ENCODE measurements around the gene CACNA1D.

The CACNA1D gene

DNA sequence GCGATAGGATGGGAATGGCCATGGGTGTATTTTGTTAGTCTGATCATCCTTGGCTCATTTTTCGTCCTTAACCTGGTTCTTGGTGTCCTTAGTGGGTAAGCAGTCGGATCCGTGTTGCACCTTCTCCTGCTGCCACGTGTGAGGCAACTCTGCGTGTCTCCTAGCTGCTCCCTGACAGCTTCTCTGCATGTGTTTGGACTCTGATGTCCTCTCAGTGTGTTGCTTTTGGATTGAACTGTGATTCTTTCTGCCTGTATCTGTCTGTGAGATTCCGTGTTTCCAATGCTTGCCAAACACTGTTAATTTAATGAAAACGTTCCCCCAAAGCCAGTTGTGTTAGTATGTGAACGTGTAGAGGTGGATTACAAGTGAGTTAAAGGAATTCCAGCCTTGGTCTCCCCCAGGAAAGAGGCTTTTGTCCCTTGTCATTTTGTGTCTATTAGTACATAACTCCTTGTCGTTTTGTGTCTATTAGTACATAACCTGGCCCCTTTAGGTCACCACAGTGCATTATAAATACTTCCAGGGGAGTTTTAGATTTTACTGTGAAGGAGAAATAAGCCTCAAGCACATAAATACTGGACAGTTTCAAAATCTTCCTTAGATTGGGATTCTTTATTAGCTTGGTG is 179.4 kb downstream of the CACNA1D start:
- no peak for DNase-seq (ENCODE audit: low read depth, low spot score)
- H3K27ac ChIP-seq: no peak overlapping the region

DNA sequence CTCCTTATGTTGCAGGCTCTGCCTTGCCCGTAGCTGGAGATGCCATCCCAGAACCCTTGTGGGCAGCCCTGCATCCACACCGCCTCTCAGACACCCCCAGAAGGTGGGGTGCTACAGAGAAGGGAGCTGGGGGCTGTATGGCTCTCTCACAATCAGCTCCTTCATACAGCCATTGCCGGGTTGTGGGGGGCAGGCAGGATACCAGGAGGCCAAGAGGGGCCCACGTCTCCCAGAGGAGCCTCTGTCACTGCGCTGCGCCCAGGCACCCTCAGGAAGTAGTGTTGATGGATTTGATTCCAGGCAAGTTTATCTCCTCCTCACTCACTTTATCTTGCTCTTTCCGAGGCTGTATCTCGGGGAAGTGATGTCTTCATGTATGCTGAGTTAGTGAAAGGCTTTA is 180.2 kb downstream of the CACNA1D start:
- H3K27ac ChIP-seq: no peak overlapping the region
- DNase-seq (ENCODE audit: low read depth, low spot score): no peak

DNA sequence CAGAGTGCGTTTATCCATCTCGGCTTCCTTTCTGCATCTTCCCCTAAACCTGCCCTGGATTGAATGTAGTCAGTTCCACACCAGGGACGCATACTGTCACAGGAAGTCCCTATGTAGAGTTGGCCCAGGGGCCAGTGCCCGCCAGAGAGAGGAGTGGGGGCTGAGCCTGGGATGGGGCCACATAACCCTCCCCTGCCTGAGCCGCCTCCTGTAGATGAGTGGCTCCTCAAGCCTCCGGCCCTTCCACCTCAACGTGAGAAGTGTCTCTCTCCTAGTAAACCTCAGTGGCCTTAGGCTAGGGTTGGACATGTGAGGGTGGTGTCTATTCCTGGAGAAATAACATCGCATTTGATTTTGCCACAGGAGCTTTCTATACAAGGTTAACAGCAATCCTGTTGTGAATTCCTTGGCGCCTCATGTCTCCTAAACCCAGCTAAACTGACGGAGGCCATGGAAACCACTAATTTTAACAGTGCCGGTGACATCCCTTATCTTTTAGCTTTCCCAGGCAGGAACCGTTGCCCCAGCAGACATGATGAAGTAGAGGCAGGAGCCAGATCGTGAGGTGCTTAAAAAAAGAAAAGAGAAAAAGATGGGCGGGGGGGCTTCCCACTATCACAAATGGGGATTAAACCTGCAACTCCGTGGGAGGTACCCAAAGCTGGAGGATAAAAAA is 180.7 kb downstream of the CACNA1D start:
- no peak overlapping the region for H3K27ac ChIP-seq
- DNase-seq (ENCODE audit: low read depth, low spot score): no peak

DNA sequence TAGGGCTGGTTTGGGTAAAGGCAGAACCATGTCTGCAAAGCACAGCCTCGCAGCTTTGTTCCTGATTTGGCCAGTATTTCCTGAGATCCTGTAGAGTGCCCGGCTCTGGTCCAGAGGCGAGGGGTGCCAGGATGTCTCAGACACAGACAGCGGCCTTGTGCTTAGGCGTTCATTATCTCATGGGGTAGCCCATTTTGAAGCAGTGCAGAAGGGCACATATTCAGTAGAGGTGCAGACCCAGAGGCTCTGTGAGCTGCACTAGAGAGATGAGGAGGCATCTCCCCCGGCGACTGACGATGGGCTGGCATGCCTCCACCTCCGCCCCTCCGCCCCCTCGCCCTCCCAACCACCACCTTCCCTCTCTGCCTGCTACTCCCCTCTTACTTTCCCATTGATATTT is 181.5 kb downstream of the CACNA1D start:
- DNase-seq (ENCODE audit: low read depth, low spot score): no peak
- no peak overlapping the region for H3K27ac ChIP-seq

DNA sequence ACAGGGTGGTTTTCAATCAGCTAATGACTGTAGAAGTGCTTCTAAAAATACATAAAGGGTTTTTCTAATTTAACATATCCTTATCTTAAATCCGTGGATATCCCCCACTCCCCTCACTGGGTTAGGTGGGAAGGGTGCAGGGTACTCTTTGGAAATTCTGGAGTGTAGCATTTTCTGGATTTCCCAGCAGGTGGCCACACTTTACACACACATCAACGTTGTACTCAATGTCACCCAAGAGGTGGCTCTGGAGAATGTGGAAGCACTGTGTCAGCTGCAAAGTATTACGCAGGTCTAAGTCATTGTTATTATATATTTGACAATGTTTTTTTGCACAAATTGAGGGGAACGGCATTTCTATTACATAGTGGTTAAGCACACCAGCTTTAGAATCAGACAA is 183.0 kb downstream of the CACNA1D start:
- no peak for DNase-seq (ENCODE audit: low read depth, low spot score)
- no peak overlapping the region for H3K27ac ChIP-seq

DNA sequence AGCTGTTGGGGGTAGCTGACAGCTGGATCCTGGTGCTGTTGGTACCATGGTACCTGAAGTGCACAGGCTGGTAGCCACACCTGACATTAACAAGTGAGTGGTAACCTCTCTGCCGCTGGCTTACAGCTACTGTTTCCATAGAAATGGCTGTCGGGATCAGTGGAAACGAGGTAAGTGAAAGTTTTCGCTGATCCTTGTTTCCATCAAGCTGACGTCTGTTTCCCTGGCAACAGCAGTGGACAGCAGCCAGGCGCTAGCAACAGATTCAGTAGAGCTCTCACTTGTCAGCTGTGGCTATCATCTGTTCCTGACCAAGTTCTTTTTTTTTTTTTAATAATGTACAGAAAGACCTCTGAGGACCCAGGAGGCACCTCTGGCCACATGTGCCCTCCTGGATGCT is 185.6 kb downstream of the CACNA1D start:
- H3K27ac ChIP-seq: no peak overlapping the region
- DNase-seq (ENCODE audit: low read depth, low spot score): no peak

DNA sequence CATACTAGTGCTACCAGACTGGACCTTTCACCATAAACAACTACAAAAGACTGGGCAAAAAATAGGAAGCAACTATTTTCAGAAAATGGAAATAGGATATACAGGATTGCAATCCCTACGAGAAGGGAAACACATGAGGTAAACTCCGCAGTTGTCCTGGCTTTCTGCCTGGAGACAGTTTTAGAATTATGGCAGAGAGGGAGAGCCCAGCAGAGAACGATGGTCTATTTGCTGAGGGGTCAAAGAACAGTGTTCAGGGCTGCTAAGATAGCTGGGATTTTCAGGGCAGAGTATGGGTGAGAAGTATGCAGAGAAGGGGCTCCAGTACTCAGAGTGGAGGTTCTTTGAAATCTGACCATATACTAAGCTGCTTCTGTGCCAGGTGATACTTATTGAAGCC is 188.4 kb downstream of the CACNA1D start:
- DNase-seq (ENCODE audit: low read depth, low spot score): no peak
- H3K27ac ChIP-seq: no peak overlapping the region

DNA sequence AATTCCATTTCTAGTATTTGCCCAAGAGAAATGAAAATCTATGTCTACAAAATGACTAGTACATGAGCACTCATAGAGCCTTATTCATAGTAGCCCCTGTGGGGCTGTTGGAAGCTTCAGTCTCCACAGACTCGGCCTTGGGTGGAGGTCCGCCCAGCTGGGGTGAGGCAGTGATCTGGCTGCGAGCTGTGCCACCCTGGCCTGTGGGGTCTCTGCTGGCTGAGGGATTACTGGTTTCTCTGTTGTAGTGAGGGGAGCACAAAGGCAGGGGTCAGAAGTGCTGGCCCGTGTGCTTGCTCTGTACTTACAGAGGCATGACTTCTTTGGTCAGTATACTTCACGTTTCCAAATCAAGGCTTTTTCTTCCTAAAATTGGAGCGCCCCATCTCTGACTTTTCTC is 193.7 kb downstream of the CACNA1D start:
- no peak for DNase-seq (ENCODE audit: low read depth, low spot score)
- H3K27ac ChIP-seq: no peak overlapping the region

DNA sequence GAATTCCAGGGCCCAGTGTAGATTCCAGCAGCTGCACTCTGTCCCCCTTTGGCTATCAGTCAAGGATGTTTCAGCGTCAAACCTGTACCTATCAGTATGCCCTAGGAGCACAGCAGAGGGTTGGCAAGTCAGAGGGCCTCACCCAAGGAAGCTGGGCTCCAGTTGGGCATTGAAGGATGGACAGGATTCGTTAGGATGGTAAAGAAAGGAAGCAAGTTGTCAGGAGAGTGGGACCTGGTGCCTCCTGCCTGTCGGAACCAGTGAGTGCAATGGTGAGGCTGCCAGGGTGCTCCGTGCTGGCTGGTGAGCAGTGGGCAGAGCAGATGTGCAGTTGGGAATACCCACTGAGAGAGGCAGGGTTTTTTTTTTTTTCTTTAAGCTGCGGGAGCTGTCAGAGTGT is 194.6 kb downstream of the CACNA1D start:
- DNase-seq (ENCODE audit: low read depth, low spot score): no peak
- no peak overlapping the region for H3K27ac ChIP-seq

DNA sequence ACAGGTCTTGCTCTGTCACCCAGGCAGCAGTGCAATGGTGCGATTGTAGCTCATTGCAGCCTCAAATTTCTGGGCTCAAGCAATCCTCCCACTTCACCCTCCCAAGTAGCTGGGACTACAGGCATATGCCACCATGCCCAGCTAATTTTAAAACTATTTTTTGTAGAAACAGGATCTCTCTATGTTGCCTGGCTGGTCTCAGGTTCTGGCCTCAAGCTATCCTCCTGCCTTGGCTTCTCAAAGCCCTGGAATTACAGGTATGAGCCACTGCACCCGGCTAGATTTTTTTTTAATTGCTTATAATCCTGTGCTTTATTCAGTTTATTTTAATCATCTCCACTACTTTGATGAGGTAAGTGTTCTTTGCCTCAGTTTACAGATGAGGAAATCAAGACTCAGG is 195.3 kb downstream of the CACNA1D start:
- DNase-seq (ENCODE audit: low read depth, low spot score): no peak

DNA sequence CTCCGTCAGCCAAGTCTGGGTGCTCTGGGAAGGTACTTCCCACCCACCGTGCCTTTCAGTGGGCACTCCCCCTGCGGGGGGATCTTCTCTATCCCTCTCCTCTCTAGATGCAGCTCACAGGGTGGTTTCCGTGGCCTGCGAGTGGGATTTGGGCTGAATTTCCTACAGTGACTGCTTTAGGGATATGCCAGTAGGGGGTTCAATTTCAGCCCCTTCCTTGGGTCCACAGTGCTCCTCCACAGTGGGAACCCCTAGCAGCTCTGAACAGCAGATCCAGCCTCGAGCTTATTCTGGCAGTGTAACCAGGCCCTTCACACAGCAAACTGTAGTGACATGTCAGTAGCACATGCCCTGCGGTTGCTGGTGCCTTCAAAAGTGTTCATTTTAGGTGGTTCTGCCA is 196.1 kb downstream of the CACNA1D start:
- no peak overlapping the region for H3K27ac ChIP-seq
- DNase-seq (ENCODE audit: low read depth, low spot score): no peak

More for the DNA sequence above, 195.3 kb downstream of the CACNA1D start:
- no peak overlapping the region for H3K27ac ChIP-seq

DNA sequence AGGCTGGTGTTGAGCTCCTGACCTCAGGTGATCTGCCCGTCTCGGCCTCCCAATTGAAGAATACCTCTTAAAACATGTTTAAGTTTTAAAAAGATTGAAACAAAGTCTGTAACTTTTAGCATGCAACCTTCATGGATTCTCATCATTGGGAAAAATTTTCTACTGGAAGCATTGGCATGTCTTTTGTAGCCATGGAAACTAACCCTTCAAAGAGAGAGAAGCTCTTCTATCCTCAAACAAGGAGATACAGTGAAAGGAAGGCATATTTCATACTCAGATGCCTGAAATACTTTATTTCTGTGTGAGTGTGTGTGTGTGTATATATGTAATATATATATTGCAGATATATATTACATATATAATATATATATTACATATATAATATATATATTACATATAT is 196.9 kb downstream of the CACNA1D start:
- DNase-seq (ENCODE audit: low read depth, low spot score): no peak
- H3K27ac ChIP-seq: no peak overlapping the region

DNA sequence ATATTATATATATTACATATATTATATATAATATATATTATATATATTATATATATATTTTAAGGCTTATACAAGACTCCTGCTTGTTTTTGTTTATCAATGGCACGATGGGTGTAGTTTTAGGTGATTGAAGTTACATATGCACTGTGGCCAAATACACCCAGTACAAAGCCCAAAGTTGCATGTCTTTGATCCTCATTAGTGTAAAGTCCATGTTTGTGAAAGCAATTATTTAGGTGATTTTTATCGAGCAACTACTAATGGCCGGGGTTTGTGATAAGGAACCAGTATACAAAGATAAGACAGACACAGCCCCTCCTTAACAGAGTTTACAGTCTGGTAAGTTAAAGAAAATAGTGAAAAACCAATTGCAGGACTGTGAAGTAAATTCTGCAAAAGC is 197.5 kb downstream of the CACNA1D start:
- DNase-seq (ENCODE audit: low read depth, low spot score): no peak
- H3K27ac ChIP-seq: no peak overlapping the region

DNA sequence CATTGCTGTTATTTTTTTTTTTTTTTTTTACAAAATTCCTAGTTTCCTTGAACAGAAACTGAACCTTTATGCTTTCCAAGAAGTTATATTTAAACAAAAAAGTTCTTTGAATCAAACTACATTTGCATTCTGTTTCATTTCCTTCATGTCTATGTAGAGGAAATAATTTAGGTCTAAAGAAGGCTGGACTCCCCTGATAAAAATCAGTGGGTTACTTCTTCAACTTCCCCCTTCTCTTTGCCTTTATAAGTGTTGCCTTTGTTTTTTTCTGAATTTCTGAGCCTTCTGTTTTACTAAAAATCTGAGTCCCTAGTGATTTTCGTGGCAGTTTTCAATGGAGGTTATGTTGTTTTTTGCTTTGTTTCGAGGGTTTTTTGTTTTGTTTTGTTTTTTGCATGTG is 199.0 kb downstream of the CACNA1D start:
- H3K27ac ChIP-seq: no peak overlapping the region
- DNase-seq (ENCODE audit: low read depth, low spot score): no peak

DNA sequence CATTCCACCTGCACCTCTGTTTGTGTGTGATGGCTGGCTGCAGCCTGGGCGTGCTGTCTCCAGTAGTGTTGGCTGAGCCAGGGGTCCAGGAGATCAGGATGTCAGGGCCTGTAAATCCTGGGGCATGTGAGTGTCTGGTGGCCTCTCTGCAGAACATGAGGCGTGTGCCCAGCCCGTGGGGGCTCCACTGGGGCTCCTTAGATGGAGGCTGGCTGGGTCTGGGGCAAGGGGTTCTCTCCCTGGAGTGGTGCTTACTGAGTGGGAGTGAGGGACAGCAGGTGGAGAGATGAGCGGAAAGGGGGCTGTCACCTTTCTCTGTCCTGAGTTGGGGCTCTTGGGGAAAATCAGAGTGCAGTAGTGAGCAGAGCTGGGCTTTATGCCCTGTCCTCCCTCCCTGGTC is 199.6 kb downstream of the CACNA1D start:
- no peak for DNase-seq (ENCODE audit: low read depth, low spot score)
- no peak overlapping the region for H3K27ac ChIP-seq

DNA sequence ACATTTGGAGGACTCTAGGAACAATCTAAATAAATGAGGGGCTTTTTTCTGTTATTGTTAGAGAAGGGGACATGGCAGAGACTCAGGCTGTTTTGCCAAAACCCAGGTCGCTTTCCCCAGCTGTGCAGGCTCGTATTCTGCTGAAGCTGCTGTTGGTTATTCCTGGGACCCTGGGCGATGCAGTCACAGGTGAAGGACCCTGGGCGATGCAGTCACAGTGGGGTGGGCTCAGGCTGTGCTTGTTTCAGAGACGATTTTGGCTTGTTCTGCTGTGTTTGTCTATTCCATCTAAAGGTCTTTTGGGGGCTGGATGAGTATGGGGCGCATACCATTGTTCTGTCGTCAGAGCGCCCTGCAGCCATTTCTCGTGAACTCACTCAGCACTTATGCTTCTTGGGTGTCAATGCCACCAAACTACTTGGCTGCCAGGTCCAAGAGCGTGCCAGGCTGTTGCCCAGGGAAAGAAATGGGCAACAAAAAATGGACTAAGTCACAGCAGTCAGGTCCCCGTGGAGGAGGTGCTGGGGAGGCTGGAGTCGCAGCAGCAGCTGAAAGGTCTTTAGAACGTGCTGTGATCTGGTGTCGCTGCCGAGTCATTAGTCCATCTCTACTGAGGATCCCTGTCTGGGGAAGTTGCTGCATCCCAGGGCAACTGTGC is 200.4 kb downstream of the CACNA1D start:
- H3K27ac ChIP-seq: no peak overlapping the region
- DNase-seq (ENCODE audit: low read depth, low spot score): no peak

DNA sequence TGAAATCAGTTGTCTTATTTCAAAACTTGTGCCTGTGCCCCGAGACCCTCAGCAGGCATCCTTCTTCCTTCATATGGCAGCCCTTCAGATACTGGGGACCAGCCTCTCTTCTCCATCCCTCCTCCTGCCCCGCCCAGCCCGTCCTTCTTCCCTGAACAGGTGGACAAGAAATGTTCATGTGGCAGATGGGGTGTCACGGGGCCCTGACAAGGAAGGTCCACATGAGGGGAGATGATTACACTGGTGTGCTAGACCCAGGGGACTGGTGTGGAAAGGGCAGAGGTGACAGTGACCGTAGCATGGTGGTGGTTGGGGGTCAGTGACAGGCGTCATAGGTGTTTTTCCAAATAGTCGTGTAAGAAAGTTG is 200.9 kb downstream of the CACNA1D start:
- no peak overlapping the region for H3K27ac ChIP-seq
- no peak for DNase-seq (ENCODE audit: low read depth, low spot score)

DNA sequence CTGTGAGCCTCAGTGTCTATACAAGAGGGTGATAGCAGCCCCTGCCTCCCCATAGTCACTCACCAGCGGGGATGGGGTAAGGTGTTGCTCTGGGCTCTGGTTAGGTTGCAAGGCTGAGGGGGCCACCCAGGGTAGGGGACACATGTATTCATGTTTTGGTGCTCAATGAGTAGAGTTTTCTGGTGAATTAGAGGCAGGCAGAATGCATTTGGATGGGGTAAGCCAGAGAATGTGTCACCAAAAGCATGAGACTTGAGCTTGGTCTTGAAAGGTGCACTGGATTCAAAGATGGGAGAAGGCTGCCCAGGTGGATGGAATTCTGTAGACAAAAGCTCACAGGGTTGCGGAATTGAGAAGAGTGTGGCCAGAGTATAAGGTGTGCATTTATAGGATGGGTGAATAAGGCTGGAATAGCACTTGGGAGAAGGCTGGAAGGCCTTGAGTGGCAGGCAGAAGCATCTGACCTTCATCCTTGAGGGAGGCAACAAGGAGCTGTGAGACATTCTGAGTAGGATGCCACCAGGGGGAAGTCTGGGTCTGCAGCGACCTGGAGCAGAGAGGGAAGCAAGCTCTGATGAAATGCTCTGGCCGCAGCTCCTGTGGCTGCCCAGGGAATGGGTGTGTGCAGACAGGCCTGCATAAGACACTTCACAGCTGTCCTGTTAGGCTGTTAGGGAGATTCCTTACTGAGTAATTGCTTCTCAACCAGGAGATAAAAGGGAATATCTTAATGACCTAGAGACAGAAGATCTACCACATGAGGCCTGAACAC is 202.2 kb downstream of the CACNA1D start:
- H3K27ac ChIP-seq: no peak overlapping the region
- no peak for DNase-seq (ENCODE audit: low read depth, low spot score)

DNA sequence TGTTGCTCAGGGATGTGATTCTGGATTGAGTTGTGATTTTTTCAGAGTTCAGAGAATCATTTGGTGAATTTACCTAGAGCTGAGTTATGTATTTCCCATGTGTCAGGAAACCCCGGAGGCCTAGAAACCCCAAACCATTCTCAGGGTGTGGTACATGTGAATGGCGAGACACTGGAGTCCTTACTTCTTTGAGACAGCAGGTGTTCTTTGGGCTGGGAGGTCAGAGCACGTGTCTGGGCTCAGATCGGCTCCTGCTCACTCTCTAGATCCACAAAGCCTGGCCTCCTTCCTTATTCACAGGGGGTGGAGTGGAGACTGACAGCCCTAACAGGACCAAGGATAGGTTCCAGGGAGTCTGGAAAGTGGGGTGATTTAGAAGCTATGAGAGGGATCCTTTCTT is 206.0 kb downstream of the CACNA1D start:
- no peak for DNase-seq (ENCODE audit: low read depth, low spot score)
- H3K27ac ChIP-seq: no peak overlapping the region

DNA sequence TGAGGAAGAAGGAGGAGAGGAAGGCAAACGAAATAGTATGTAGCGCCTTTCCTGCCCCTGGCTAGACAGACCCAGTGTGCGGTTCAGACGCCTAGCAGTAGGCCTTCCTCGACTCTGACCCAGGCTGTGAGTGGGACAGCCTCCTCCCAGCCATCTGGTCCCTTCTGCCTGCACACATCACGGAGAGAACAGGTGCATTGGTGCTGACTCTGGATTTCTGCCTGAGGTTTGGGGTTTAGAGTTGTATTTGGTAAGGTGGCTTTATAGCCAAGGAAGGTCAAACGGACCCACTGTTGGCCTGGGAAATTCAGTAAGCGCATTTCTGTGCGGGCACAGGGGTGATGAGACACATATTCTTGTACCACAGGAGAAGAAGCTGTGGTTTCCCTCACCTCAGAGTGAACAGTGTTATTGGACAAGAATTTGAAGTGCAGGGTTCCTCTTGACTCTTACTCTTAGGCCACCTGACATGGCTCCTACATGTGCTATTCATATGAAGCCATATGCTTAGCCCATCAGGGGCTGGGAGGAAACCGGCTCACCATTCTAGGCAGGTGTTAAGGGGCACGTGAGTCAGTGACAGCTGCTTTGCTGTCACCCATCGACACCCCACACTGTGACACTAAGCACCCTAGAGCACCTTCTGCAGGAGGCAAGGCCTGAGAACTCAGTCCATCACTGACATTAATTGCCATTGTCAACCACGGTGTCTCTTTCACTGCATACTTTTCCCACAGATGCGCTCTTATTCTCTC is 208.5 kb downstream of the CACNA1D start:
- no peak overlapping the region for H3K27ac ChIP-seq
- DNase-seq (ENCODE audit: low read depth, low spot score): no peak
